ENCODE measurements around the gene USP3.

Gene USP3

GRCh38 chr15:63640146-63640545 lies 135.8 kb downstream of the USP3 start:
- H3K4me2 ChIP-seq (ENCODE audit: insufficient read depth, low read length, poor library complexity, severe bottlenecking): no peak overlapping the region
- no peak overlapping the region for H2BK12ac ChIP-seq (ENCODE audit: low read length)
- H2BK5ac ChIP-seq (ENCODE audit: low read length): no peak overlapping the region
- H4K8ac ChIP-seq (ENCODE audit: low read depth, low read length): no peak overlapping the region
- H3K4me1 ChIP-seq (ENCODE audit: control insufficient read depth in 2 of 2, insufficient read depth in 1 of 2, low read depth in 1 of 2, low read length in 2 of 2): no peaks in the 10 kb centered on the region
- no peaks in the 10 kb centered on the region for H3K79me1 ChIP-seq (ENCODE audit: low read depth, low read length)
- no CpG with 5 or more reads among the region's 3 CpGs for WGBS, 2 donors (ENCODE audit: extremely low coverage in 2 of 2, insufficient read length in 2 of 2, insufficient replicate concordance in 1 of 2)
- no peak overlapping the region for H3K9ac ChIP-seq (ENCODE audit: low read depth, low read length, poor library complexity)
- no peak overlapping the region for H3K4me3 ChIP-seq (ENCODE audit: low read length in 2 of 2)
- no peak overlapping the region for H2AFZ ChIP-seq (ENCODE audit: low read length)
- no peak overlapping the region for H3K23ac ChIP-seq (ENCODE audit: low read depth, low read length, poor library complexity)
- H3K36me3 ChIP-seq (replicated peaks in 1 of 2; ENCODE audit: control insufficient read depth in 2 of 2, insufficient read depth in 2 of 2, low read length in 2 of 2): peaks cover 15 to 97% of the 10 kb centered on the region in 2 donors
- H2BK15ac ChIP-seq (ENCODE audit: low read length): no peak overlapping the region
- no peak overlapping the region for H3K27ac ChIP-seq (replicated peaks; ENCODE audit: low read length)
- no peak overlapping the region for H3K4ac ChIP-seq (ENCODE audit: low read length)
- H3K14ac ChIP-seq (ENCODE audit: low read length): no peak overlapping the region
- no peak overlapping the region for H4K91ac ChIP-seq (ENCODE audit: low read depth, low read length, poor library complexity)
- no peak overlapping the region for H2BK120ac ChIP-seq (ENCODE audit: low read depth, low read length)
- DNase-seq (ENCODE audit: low spot score): no peak
- H3K18ac ChIP-seq (ENCODE audit: low read length): no peak overlapping the region
- no peak overlapping the region for H2AK5ac ChIP-seq (ENCODE audit: low read depth, low read length)
- H3K27me3 ChIP-seq (ENCODE audit: control insufficient read depth in 3 of 3, insufficient read depth in 3 of 3, low read depth in 1 of 3, low read length in 3 of 3): no peaks in the 10 kb centered on the region
- no peaks in the 10 kb centered on the region for H3K9me3 ChIP-seq (replicated peaks in 1 of 2; ENCODE audit: control insufficient read depth in 2 of 2, insufficient read depth in 1 of 2, low read depth in 1 of 2, low read length in 2 of 2)
